Neural cell (in vitro differentiated cells): ENCODE data around the gene LCLAT1. TPM values are rescaled to one million over a fixed set of nuclear protein-coding genes. Genes with fewer than 3 reads are reported as not detected.

Experiments
- H2AFZ ChIP-seq: fragments of 200-600, 300-800 bp; sonication (generic), shearing (Covaris generic); 2 replicates; pipeline ENCODE4 v1.6.0; 2014; ENCODE audit warnings: low read depth, mild to moderate bottlenecking, antibody characterized with exemption, low read length, moderate library complexity
- H3F3A ChIP-seq: fragments of 200-600 bp; shearing (Covaris generic); 2 replicates; pipeline ENCODE4 v1.6.1; 2016; ENCODE audit warnings: mild to moderate bottlenecking, moderate library complexity, mixed read lengths, antibody characterized with exemption, low read length; ENCODE audit not compliant: insufficient read depth, poor library complexity, severe bottlenecking
- H3K27ac ChIP-seq: fragments of 200-600, 300-800 bp; sonication (generic), shearing (Covaris generic); 2 replicates; pipeline ENCODE4 v1.5.1; 2014; ENCODE audit warnings: mild to moderate bottlenecking, low read length, moderate library complexity
- H3K27me3 ChIP-seq: fragments of 300-800, 200-600 bp; sonication (generic), shearing (Covaris generic); 2 replicates; pipeline ENCODE4 v1.6.0; 2014; ENCODE audit warnings: mild to moderate bottlenecking, low read depth, low read length, moderate library complexity; ENCODE audit not compliant: insufficient read depth
- H3K36me3 ChIP-seq: fragments of 300-800, 200-600 bp; sonication (generic), shearing (Covaris generic); 2 replicates; pipeline ENCODE4 v1.5.1; 2014; ENCODE audit warnings: mild to moderate bottlenecking, antibody characterized with exemption, low read length, moderate library complexity; ENCODE audit not compliant: insufficient read depth
- H3K4me2 ChIP-seq: fragments of 300-800, 200-600 bp; sonication (generic), shearing (Covaris generic); 2 replicates; pipeline ENCODE4 v1.6.0; 2014; ENCODE audit warnings: mild to moderate bottlenecking, low read length
- H3K4me3 ChIP-seq: fragments of 300-800, 200-600 bp; sonication (generic), shearing (Covaris generic); 2 replicates; pipeline ENCODE4 v1.5.1; 2014; ENCODE audit warnings: mild to moderate bottlenecking, low read length, moderate library complexity
- H3K79me2 ChIP-seq: fragments of 200-600 bp; shearing (Covaris generic); replicated peaks from 2 replicates; pipeline ENCODE4 v1.6.0; 2014; ENCODE audit warnings: mild to moderate bottlenecking, low read length, moderate library complexity; ENCODE audit not compliant: insufficient read depth
- H3K9ac ChIP-seq: fragments of 300-800, 200-600 bp; sonication (generic), shearing (Covaris generic); 2 replicates; pipeline ENCODE4 v1.6.1; 2016; ENCODE audit warnings: mild to moderate bottlenecking, low read length, mixed read lengths
- H3K9me2 ChIP-seq: fragments of 200-600 bp; shearing (Covaris generic); 2 replicates; pipeline ENCODE4 v1.6.1; 2016; ENCODE audit warnings: mild to moderate bottlenecking, low read length, mixed read lengths; ENCODE audit not compliant: insufficient read depth
- H3K9me3 ChIP-seq: fragments of 200-600, 300-800 bp; sonication (generic), shearing (Covaris generic); 2 replicates; pipeline ENCODE4 v1.6.1; 2016; ENCODE audit warnings: mild to moderate bottlenecking, mixed run types, low read length, moderate library complexity, mixed read lengths
- H4K20me1 ChIP-seq: fragments of 200-600 bp; shearing (Covaris generic); 2 replicates; pipeline ENCODE4 v1.6.1; 2016; ENCODE audit warnings: mild to moderate bottlenecking, mixed run types; ENCODE audit not compliant: insufficient read depth
- CTCF ChIP-seq: fragments of 450-650 bp; IDR thresholded peaks from 2 replicates; pipeline ENCODE4 v1.5.1; 2014; ENCODE audit warnings: antibody characterized with exemption, mild to moderate bottlenecking, moderate library complexity; ENCODE audit not compliant: poor library complexity, severe bottlenecking
- EP300 ChIP-seq: fragments of 450-650 bp; conservative IDR thresholded peaks from 2 replicates; pipeline ENCODE4 v1.6.1; 2014; ENCODE audit warnings: antibody characterized with exemption, mild to moderate bottlenecking, moderate library complexity; ENCODE audit not compliant: poor library complexity, severe bottlenecking
- EZH2 ChIP-seq: fragments of 200-600, 300-800 bp; shearing (Covaris generic), sonication (generic); IDR thresholded peaks from 2 replicates; pipeline ENCODE4 v1.6.1; 2014; ENCODE audit warnings: antibody characterized with exemption, low read length, borderline replicate concordance, mild to moderate bottlenecking; ENCODE audit not compliant: insufficient read depth, poor library complexity, severe bottlenecking
- MXI1 ChIP-seq: fragments of 450-650 bp; conservative IDR thresholded peaks from 2 replicates; pipeline ENCODE4 v1.6.1; 2014; ENCODE audit warnings: antibody characterized with exemption, mild to moderate bottlenecking; ENCODE audit not compliant: poor library complexity, severe bottlenecking
- POLR2AphosphoS5 ChIP-seq: IDR thresholded peaks from 2 replicates; pipeline ENCODE4 v1.6.1; 2012
- RAD21 ChIP-seq: fragments of 450-650 bp; conservative IDR thresholded peaks from 2 replicates; pipeline ENCODE4 v1.6.1; 2014; ENCODE audit warnings: antibody characterized with exemption, mild to moderate bottlenecking, moderate library complexity
- REST ChIP-seq: IDR thresholded peaks from 2 replicates; pipeline ENCODE4 v1.6.1; 2012; ENCODE audit warnings: borderline replicate concordance
- SMC3 ChIP-seq: fragments of 450-650 bp; conservative IDR thresholded peaks from 2 replicates; pipeline ENCODE4 v1.6.1; 2014; ENCODE audit warnings: antibody characterized with exemption, mild to moderate bottlenecking, moderate library complexity; ENCODE audit not compliant: poor library complexity
- TAF1 ChIP-seq: IDR thresholded peaks from 2 replicates; pipeline ENCODE4 v1.6.1; 2012; ENCODE audit warnings: low read depth
- polyA plus RNA-seq: library from polyadenylated mRNA; depleted of rRNA; stranded (reverse); fragments of >200 nt; gene quantifications from 2 replicates; pipeline ENCODE4 v1.2.3, GENCODE V29; 2014

The LCLAT1 gene
- polyA plus RNA-seq, 1 donor from 2014 or later: 5.8 TPM

GRCh38 chr2:30422444-30423040 lies 24.5 kb upstream of the LCLAT1 start:
- H3K4me3 ChIP-seq: peak overlapping the region; percentile 50

GRCh38 chr2:30424231-30424630 lies 22.8 kb upstream of the LCLAT1 start:
- TF ChIP-seq TAF1 (no peak), POLR2AphosphoS5 (no peak), CTCF (no peak)
- H3K79me2 ChIP-seq: no peaks in the 10 kb centered on the region
- no peak overlapping the region for H3K4me2 ChIP-seq
- no peak overlapping the region for H2AFZ ChIP-seq
- H3K9me2 ChIP-seq: no peaks in the 10 kb centered on the region
- H3K27ac ChIP-seq: no peak overlapping the region
- H3F3A ChIP-seq: no peaks in the 10 kb centered on the region
- H4K20me1 ChIP-seq: no peaks in the 10 kb centered on the region
- no peak overlapping the region for H3K4me3 ChIP-seq
- no peaks in the 10 kb centered on the region for H3K36me3 ChIP-seq
- no peaks in the 10 kb centered on the region for H3K27me3 ChIP-seq
- H3K9me3 ChIP-seq: no peaks in the 10 kb centered on the region
- no peak overlapping the region for H3K9ac ChIP-seq

More at GRCh38 chr2:30422444-30423040, 24.5 kb upstream of the LCLAT1 start:
- Histone ChIP-seq H4K20me1 (no peaks in the 10 kb centered on the region), H3K4me2 (no peak overlapping the region), H3K9me2 (no peaks in the 10 kb centered on the region), H3K27ac (peak overlapping the region; percentile 92), H3K27me3 (no peaks in the 10 kb centered on the region), H3K9me3 (no peaks in the 10 kb centered on the region), H3K9ac (peak overlapping the region; percentile 61), H2AFZ (peak overlapping the region; percentile 47), H3F3A (no peaks in the 10 kb centered on the region), H3K79me2 (no peaks in the 10 kb centered on the region), H3K36me3 (no peaks in the 10 kb centered on the region)
- no peak for TF ChIP-seq SMC3
- TF ChIP-seq REST: no peak
- no peak for TF ChIP-seq EZH2
- no peak for TF ChIP-seq RAD21
- TF ChIP-seq CTCF: no peak
- TF ChIP-seq EP300: no peak
- no peak for TF ChIP-seq TAF1
- no peak for TF ChIP-seq POLR2AphosphoS5
- no peak for TF ChIP-seq MXI1
